HFFc6 (cell line): Measurements from ENCODE around the gene LRRC32. TPM values are rescaled to one million over a fixed set of nuclear protein-coding genes. Genes with fewer than 3 reads are reported as not detected.
"Not testable (repeated sequence)": the region's sequence is repeated elsewhere in the genome, so short reads cannot be mapped to it uniquely, and the experiment has no call there.

Experiments
- DNase-seq: peaks from one replicate; pipeline ENCODE4 v3.0.0-alpha.2; 2018
- H3K27ac Mint-ChIP-seq: 2 replicates; pipeline ENCODE4 v1.8.0; 2020; ENCODE audit warnings: mild to moderate bottlenecking, mixed read lengths
- H3K27me3 Mint-ChIP-seq: 2 replicates; pipeline ENCODE4 v1.8.0; 2021; ENCODE audit warnings: mild to moderate bottlenecking, moderate library complexity, mixed read lengths; ENCODE audit not compliant: insufficient read depth
- H3K36me3 Mint-ChIP-seq: 2 replicates; pipeline ENCODE4 v1.8.0; 2021; ENCODE audit warnings: low read depth, mixed read lengths
- H3K4me1 Mint-ChIP-seq: 2 replicates; pipeline ENCODE4 v1.8.0; 2020; ENCODE audit warnings: low read depth, mixed read lengths
- H3K4me3 Mint-ChIP-seq: 2 replicates; pipeline ENCODE4 v1.8.0; 2020; ENCODE audit warnings: mild to moderate bottlenecking, moderate library complexity, mixed read lengths
- H3K9me3 Mint-ChIP-seq: 2 replicates; pipeline ENCODE4 v1.8.0; 2020; ENCODE audit warnings: mild to moderate bottlenecking, mixed read lengths
- total RNA-seq, 6 experiments: library from RNA; stranded (reverse); fragmentation: NEBNext Ultra II Directional; extraction: Animal tissue kit (Norgen Biotek cat#: 25700); gene quantifications; 2 replicates in 1 of 6; 3 replicates in 5 of 6; pipeline ENCODE4 v1.2.3, GENCODE V29; 2021
- TF ChIP-seq, protein P1 (sequence below): fragments of 200-600 bp; sonication (generic); IDR thresholded peaks from 2 replicates; pipeline ENCODE4 v1.5.0; 2021; ENCODE audit warnings: antibody characterized with exemption, mild to moderate bottlenecking

LRRC32 gene
- total RNA-seq, 6 experiments from 2014 or later: 0.57 to 1.3 (median 1.0) TPM

- Mint-ChIP-seq H3K27ac (peak overlapping the region; percentile 26; the same call in 1 of the 2 replicates), H3K4me1 (peaks cover 40% of the 10 kb centered on the region), H3K9me3 (peaks cover 21% of the 10 kb centered on the region), H3K36me3 (peaks cover 18% of the 10 kb centered on the region), H3K4me3 (no peak overlapping the region), H3K27me3 (peaks cover 10% of the 10 kb centered on the region)
- DNase-seq: no peak
- TF ChIP-seq, protein P1, sequence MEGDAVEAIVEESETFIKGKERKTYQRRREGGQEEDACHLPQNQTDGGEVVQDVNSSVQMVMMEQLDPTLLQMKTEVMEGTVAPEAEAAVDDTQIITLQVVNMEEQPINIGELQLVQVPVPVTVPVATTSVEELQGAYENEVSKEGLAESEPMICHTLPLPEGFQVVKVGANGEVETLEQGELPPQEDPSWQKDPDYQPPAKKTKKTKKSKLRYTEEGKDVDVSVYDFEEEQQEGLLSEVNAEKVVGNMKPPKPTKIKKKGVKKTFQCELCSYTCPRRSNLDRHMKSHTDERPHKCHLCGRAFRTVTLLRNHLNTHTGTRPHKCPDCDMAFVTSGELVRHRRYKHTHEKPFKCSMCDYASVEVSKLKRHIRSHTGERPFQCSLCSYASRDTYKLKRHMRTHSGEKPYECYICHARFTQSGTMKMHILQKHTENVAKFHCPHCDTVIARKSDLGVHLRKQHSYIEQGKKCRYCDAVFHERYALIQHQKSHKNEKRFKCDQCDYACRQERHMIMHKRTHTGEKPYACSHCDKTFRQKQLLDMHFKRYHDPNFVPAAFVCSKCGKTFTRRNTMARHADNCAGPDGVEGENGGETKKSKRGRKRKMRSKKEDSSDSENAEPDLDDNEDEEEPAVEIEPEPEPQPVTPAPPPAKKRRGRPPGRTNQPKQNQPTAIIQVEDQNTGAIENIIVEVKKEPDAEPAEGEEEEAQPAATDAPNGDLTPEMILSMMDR: no peak
Measured at GRCh38 chr11:76622493-76623094, 48.0 kb downstream of the LRRC32 start.

- Mint-ChIP-seq H3K4me3 (no peak overlapping the region), H3K27ac (no peak overlapping the region)
Measured at GRCh38 chr11:76621868-76622267, 48.7 kb downstream of the LRRC32 start.

DNA sequence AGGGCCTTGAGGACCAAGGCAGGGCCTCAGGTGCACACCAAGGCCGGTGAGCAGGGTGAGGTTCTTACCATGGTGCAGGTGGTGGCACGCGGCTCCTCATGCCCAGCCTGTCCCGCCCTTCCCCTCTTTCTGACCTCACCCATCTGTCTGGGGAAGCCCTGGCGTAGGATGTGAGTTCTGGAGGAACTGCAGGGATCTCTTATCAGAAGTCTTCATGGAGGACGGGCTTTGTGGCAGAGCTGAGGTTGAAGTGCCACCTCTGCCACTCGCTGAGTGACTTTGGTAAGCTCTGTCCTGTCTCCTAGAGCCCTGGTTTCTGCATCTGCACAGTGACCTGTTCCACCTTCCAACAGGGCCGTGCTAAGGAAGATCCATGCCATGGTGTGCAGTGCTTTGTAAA is 49.1 kb downstream of the LRRC32 start:
- peaks cover 18% of the 10 kb centered on the region for H3K36me3 Mint-ChIP-seq
- H3K9me3 Mint-ChIP-seq: peaks cover 21% of the 10 kb centered on the region
- TF ChIP-seq, protein P1: no peak
- peaks cover 10% of the 10 kb centered on the region for H3K27me3 Mint-ChIP-seq
- DNase-seq: no peak
- no peak overlapping the region for H3K4me3 Mint-ChIP-seq
- H3K4me1 Mint-ChIP-seq: peaks cover 43% of the 10 kb centered on the region
- H3K27ac Mint-ChIP-seq: no peak overlapping the region

More at GRCh38 chr11:76621868-76622267, 48.7 kb downstream of the LRRC32 start:
- Mint-ChIP-seq H3K27me3 (peaks cover 10% of the 10 kb centered on the region), H3K4me1 (peaks cover 43% of the 10 kb centered on the region), H3K9me3 (peaks cover 21% of the 10 kb centered on the region), H3K36me3 (peaks cover 18% of the 10 kb centered on the region)
- DNase-seq: no peak
- TF ChIP-seq, protein P1: no peak

- Mint-ChIP-seq H3K4me1 (peaks cover 51% of the 10 kb centered on the region), H3K4me3 (no peak overlapping the region), H3K27ac (peak overlapping the region; percentile 18; the same call in 1 of the 2 replicates), H3K27me3 (peaks cover 10% of the 10 kb centered on the region), H3K36me3 (peaks cover 10% of the 10 kb centered on the region), H3K9me3 (peaks cover 12% of the 10 kb centered on the region)
- peak; percentile 86 for DNase-seq
- TF ChIP-seq, protein P1: no peak
Measured at GRCh38 chr11:76620489-76620888, 50.1 kb downstream of the LRRC32 start.

DNA sequence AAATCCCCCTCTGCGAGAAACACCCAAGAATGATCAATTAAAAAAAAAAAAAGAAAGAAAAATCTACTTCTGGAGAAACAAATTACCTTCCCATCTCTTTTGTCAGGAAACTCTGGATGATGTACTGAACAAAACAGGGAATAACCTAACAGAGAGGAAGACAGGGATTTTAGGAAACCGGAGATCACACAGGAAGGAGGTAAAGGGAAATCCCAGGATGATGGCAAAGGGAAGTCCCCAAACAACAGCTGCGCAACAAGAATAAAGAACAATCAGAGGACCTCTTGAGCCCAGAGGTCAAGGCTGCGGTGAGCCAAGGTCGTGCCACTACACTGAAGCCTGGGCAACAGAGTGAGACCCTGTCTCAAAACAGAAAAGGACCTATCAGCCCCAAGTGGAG is 50.7 kb downstream of the LRRC32 start:
- H3K4me3 Mint-ChIP-seq, DNase-seq, H3K9me3 Mint-ChIP-seq, H3K36me3 Mint-ChIP-seq, H3K27ac Mint-ChIP-seq: not testable (repeated sequence)
- H3K27me3 Mint-ChIP-seq: peaks cover 10% of the 10 kb centered on the region
- peaks cover 51% of the 10 kb centered on the region for H3K4me1 Mint-ChIP-seq

DNA sequence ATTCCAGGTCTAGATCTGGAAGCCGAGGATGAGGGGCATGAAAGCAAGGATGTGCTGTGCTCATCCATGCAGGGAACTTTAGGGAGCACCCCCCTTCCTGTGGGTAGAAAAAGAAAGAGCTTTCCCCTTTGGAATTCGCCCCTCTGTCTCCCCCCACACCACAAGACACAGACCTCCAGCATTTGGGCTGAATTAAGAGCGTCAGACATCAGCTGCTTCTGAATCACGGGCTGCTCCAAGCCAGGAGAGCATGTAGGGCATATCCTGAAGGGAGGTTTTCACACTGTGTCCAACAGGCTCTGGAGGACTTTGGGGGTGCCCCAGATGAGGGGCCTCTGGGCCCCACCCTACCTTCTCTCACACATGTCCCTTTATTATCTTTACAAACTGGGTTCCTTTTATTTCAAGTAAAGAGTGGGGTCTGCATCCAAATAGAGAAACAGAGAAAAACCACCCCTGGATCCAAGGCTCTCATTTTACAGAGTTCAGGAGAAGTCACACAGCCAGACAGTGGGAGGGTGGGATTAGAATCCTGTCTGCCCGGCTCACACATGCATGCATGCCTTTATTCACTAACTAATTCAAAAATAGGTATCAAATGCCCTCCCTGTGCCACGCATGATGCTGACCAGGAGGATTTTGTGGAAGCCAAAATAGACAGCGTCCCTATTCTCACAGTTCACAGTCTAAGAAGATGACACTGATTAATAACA is 52.8 kb downstream of the LRRC32 start:
- Mint-ChIP-seq H3K9me3 (peaks cover 7% of the 10 kb centered on the region; the same call in 1 of the 2 replicates), H3K4me1 (peaks cover 42% of the 10 kb centered on the region), H3K27ac (peak overlapping the region; percentile 4; the same call in 1 of the 2 replicates), H3K36me3 (0 out of 2 replicates have a peak, but pooled peaks cover 7% of the 10 kb centered on the region), H3K4me3 (no peak overlapping the region), H3K27me3 (peaks cover 6% of the 10 kb centered on the region)
- no peak for DNase-seq
- TF ChIP-seq, protein P1: no peak
